ELR (cell line): ENCODE results near the gene GDF11.

Source experiments
- DNase-seq: peaks from one replicate; pipeline ENCODE4 v3.0.0-alpha.2; 2015; ENCODE audit warnings: low read depth

Gene GDF11

GRCh38 chr12:55723516-55724225 lies 19.3 kb upstream of the GDF11 start:
- no peak for DNase-seq

- DNase-seq = peak; percentile 76
Measured at GRCh38 chr12:55724226-55724939, 18.5 kb upstream of the GDF11 start.

- no peak for DNase-seq
Measured at GRCh38 chr12:55724940-55725309, 18.0 kb upstream of the GDF11 start.

- DNase-seq = no peak
Measured at GRCh38 chr12:55725556-55725955, 17.4 kb upstream of the GDF11 start.

GRCh38 chr12:55726971-55727370 lies 16.0 kb upstream of the GDF11 start:
- no peak for DNase-seq

GRCh38 chr12:55727643-55728185 lies 15.2 kb upstream of the GDF11 start:
- DNase-seq = peak; percentile 74

GRCh38 chr12:55728186-55728938 lies 14.6 kb upstream of the GDF11 start:
- peak; percentile 74 for DNase-seq

GRCh38 chr12:55728939-55729818 lies 13.7 kb upstream of the GDF11 start, which contains the start of gene CD63:
Gene CD63, minus strand, starts transcription at chr12:55729009. Its CDS starts 668 bp downstream, at chr12:55728341.
- DNase-seq = peak; percentile 96

- DNase-seq = peak; percentile 82
Measured at GRCh38 chr12:55729819-55730818, 12.8 kb upstream of the GDF11 start.

GRCh38 chr12:55732288-55732687 lies 10.6 kb upstream of the GDF11 start:
- no peak for DNase-seq

GRCh38 chr12:55733021-55733555 lies 9.8 kb upstream of the GDF11 start:
- DNase-seq = no peak

GRCh38 chr12:55733858-55734257 lies 9.1 kb upstream of the GDF11 start:
- no peak for DNase-seq

- DNase-seq = no peak
Measured at GRCh38 chr12:55734595-55734994, 8.3 kb upstream of the GDF11 start.

- DNase-seq = no peak
Measured at GRCh38 chr12:55736076-55736475, 6.8 kb upstream of the GDF11 start.

GRCh38 chr12:55736780-55737580 lies 5.9 kb upstream of the GDF11 start:
- DNase-seq = peak; percentile 78

GRCh38 chr12:55737581-55738122 lies 5.3 kb upstream of the GDF11 start:
- no peak for DNase-seq

GRCh38 chr12:55738123-55739024 lies 4.5 kb upstream of the GDF11 start:
- peak; percentile 91 for DNase-seq

GRCh38 chr12:55739025-55739378 lies 3.9 kb upstream of the GDF11 start:
- no peak for DNase-seq
